Mesendoderm (in vitro differentiated cells): ENCODE data around the gene UNKL.
A peak's percentile ranks its signal among the peaks of the same experiment; 100 is the strongest.

Experiments
- DNase-seq: peaks from one replicate; pipeline ENCODE4 v3.0.0; 2013
- H2AK5ac ChIP-seq: 2 replicates; pipeline ENCODE4 v1.6.1; 2013; ENCODE audit warnings: low read length, inconsistent platforms
- H2BK120ac ChIP-seq: 2 replicates; pipeline ENCODE4 v1.6.1; 2013; ENCODE audit warnings: low read depth, mild to moderate bottlenecking, low read length, moderate library complexity, mixed read lengths
- H2BK15ac ChIP-seq: replicated peaks from 2 replicates; pipeline ENCODE4 v1.6.1; 2013; ENCODE audit warnings: low read depth, mild to moderate bottlenecking, moderate library complexity
- H2BK5ac ChIP-seq: 2 replicates; pipeline ENCODE4 v1.6.1; 2013; ENCODE audit warnings: low read length, inconsistent platforms
- H3K18ac ChIP-seq: 2 replicates; pipeline ENCODE4 v1.6.1; 2013; ENCODE audit warnings: mild to moderate bottlenecking, low read length, mixed read lengths
- H3K23ac ChIP-seq: one replicate; pipeline ENCODE4 v1.6.1; 2013; ENCODE audit warnings: low read length
- H3K27ac ChIP-seq: 2 replicates; pipeline ENCODE4 v1.5.1; 2013; ENCODE audit warnings: low read depth, mild to moderate bottlenecking, inconsistent platforms, low read length, moderate library complexity
- H3K27me3 ChIP-seq: 2 replicates; pipeline ENCODE4 v1.6.1; 2013; ENCODE audit warnings: low read length, control low read depth, mild to moderate bottlenecking, inconsistent platforms; ENCODE audit not compliant: insufficient read depth, poor library complexity
- H3K36me3 ChIP-seq: 2 replicates; pipeline ENCODE4 v1.6.1; 2013; ENCODE audit warnings: low read length, inconsistent platforms; ENCODE audit not compliant: control insufficient read depth, insufficient read depth
- H3K4ac ChIP-seq: one replicate; pipeline ENCODE4 v1.6.1; 2013; ENCODE audit warnings: low read depth, mild to moderate bottlenecking, low read length, moderate library complexity
- H3K4me1 ChIP-seq: 2 replicates; pipeline ENCODE4 v1.6.1; 2013; ENCODE audit warnings: low read depth, low read length, inconsistent platforms; ENCODE audit not compliant: control insufficient read depth
- H3K4me2 ChIP-seq: 2 replicates; pipeline ENCODE4 v1.6.1; 2013; ENCODE audit warnings: low read length
- H3K4me3 ChIP-seq: 2 replicates; pipeline ENCODE4 v1.5.1; 2013; ENCODE audit warnings: mild to moderate bottlenecking, low read length
- H3K56ac ChIP-seq: one replicate; pipeline ENCODE4 v1.6.1; 2013; ENCODE audit warnings: low read length
- H3K79me1 ChIP-seq: 2 replicates; pipeline ENCODE4 v1.6.1; 2013; ENCODE audit warnings: low read length, inconsistent platforms
- H3K79me2 ChIP-seq: 2 replicates; pipeline ENCODE4 v1.6.1; 2013; ENCODE audit warnings: mild to moderate bottlenecking, low read length; ENCODE audit not compliant: control insufficient read depth, insufficient read depth
- H3K9ac ChIP-seq: 2 replicates; pipeline ENCODE4 v1.6.1; 2013; ENCODE audit warnings: low read length, inconsistent platforms
- H4K5ac ChIP-seq: one replicate; pipeline ENCODE4 v1.6.1; 2013; ENCODE audit warnings: low read length
- H4K8ac ChIP-seq: one replicate; pipeline ENCODE4 v1.6.1; 2013; ENCODE audit warnings: low read depth, mild to moderate bottlenecking, control low read depth, low read length, moderate library complexity
- WGBS: extraction: QIAGEN DNeasy Blood & Tissue Kit; methylation state at CpG from one replicate; pipeline ENCODE4 v1.1.7; 2013; ENCODE audit warnings: low lambda C conversion rate, missing lambda C conversion rate; ENCODE audit not compliant: insufficient coverage; ENCODE audit errors: extremely low coverage; 5-methylcytosine and 5-hydroxymethylcytosine counted together

UNKL gene

GRCh38 chr16:1343428-1344242 lies 70.9 kb downstream of the UNKL start:
- Histone ChIP-seq H3K4me3 (no peak overlapping the region), H3K9ac (peak overlapping the region; percentile 6), H2BK120ac (no peak overlapping the region), H2AK5ac (no peak overlapping the region), H3K27me3 (no peaks in the 10 kb centered on the region), H3K4ac (no peak overlapping the region), H3K79me1 (no peaks in the 10 kb centered on the region), H2BK5ac (no peak overlapping the region), H3K79me2 (no peaks in the 10 kb centered on the region), H3K36me3 (no peaks in the 10 kb centered on the region), H2BK15ac (no peak overlapping the region), H3K27ac (no peak overlapping the region), H4K8ac (no peak overlapping the region), H3K4me1 (no peaks in the 10 kb centered on the region), H3K23ac (no peak overlapping the region), H3K56ac (peak overlapping the region; percentile 17), H3K4me2 (peak overlapping the region; percentile 35), H4K5ac (no peak overlapping the region), H3K18ac (no peak overlapping the region)
- no peak for DNase-seq
- no CpG with 5 or more reads among the region's 44 CpGs for WGBS

GRCh38 chr16:1342526-1343427 lies 71.7 kb downstream of the UNKL start:
- H3K18ac ChIP-seq = no peak overlapping the region
- H3K56ac ChIP-seq = no peak overlapping the region
- no peak overlapping the region for H2BK120ac ChIP-seq
- H3K27me3 ChIP-seq = no peaks in the 10 kb centered on the region
- DNase-seq = peak; percentile 98
- no peak overlapping the region for H2BK15ac ChIP-seq
- H3K23ac ChIP-seq = no peak overlapping the region
- no peaks in the 10 kb centered on the region for H3K4me1 ChIP-seq
- no peak overlapping the region for H3K4ac ChIP-seq
- H3K36me3 ChIP-seq = no peaks in the 10 kb centered on the region
- no peak overlapping the region for H4K5ac ChIP-seq
- H3K4me2 ChIP-seq = peak overlapping the region; percentile 35
- no peak overlapping the region for H3K27ac ChIP-seq
- H3K4me3 ChIP-seq = no peak overlapping the region
- H3K79me2 ChIP-seq = no peaks in the 10 kb centered on the region
- no peaks in the 10 kb centered on the region for H3K79me1 ChIP-seq
- H2AK5ac ChIP-seq = no peak overlapping the region
- no peak overlapping the region for H2BK5ac ChIP-seq
- no peak overlapping the region for H4K8ac ChIP-seq
- no peak overlapping the region for H3K9ac ChIP-seq
- WGBS = no CpG with 5 or more reads among the region's 49 CpGs

GRCh38 chr16:1341495-1342420 lies 72.7 kb downstream of the UNKL start:
- no CpG with 5 or more reads among the region's 39 CpGs for WGBS
- no peak overlapping the region for H3K4me3 ChIP-seq

GRCh38 chr16:1340730-1341494 lies 73.6 kb downstream of the UNKL start:
- WGBS = no CpG with 5 or more reads among the region's 36 CpGs
- H3K56ac ChIP-seq = no peak overlapping the region
- no peak overlapping the region for H3K4ac ChIP-seq
- no peak overlapping the region for H3K9ac ChIP-seq
- H3K79me2 ChIP-seq = no peaks in the 10 kb centered on the region
- H3K27ac ChIP-seq = no peak overlapping the region
- no peak overlapping the region for H3K4me2 ChIP-seq
- no peaks in the 10 kb centered on the region for H3K4me1 ChIP-seq
- no peak overlapping the region for H3K18ac ChIP-seq
- H3K4me3 ChIP-seq = no peak overlapping the region
- H2BK120ac ChIP-seq = no peak overlapping the region
- no peak overlapping the region for H4K5ac ChIP-seq
- no peaks in the 10 kb centered on the region for H3K27me3 ChIP-seq
- H3K79me1 ChIP-seq = no peaks in the 10 kb centered on the region
- H3K23ac ChIP-seq = no peak overlapping the region
- no peak for DNase-seq
- no peak overlapping the region for H2AK5ac ChIP-seq
- no peak overlapping the region for H2BK15ac ChIP-seq
- H2BK5ac ChIP-seq = no peak overlapping the region
- no peaks in the 10 kb centered on the region for H3K36me3 ChIP-seq
- no peak overlapping the region for H4K8ac ChIP-seq

More at GRCh38 chr16:1341495-1342420, 72.7 kb downstream of the UNKL start:
- Histone ChIP-seq H3K4me2 (no peak overlapping the region), H3K79me2 (no peaks in the 10 kb centered on the region), H4K8ac (no peak overlapping the region), H2AK5ac (no peak overlapping the region), H4K5ac (no peak overlapping the region), H3K23ac (no peak overlapping the region), H3K9ac (no peak overlapping the region), H3K4ac (no peak overlapping the region), H3K36me3 (no peaks in the 10 kb centered on the region), H3K27ac (no peak overlapping the region), H3K4me1 (no peaks in the 10 kb centered on the region), H3K27me3 (no peaks in the 10 kb centered on the region), H3K56ac (no peak overlapping the region), H2BK120ac (no peak overlapping the region), H3K79me1 (no peaks in the 10 kb centered on the region), H2BK5ac (no peak overlapping the region), H3K18ac (no peak overlapping the region), H2BK15ac (no peak overlapping the region)
- no peak for DNase-seq
